IMR-90 (cell line): Measurements from ENCODE around the gene ELP2. TPM values are rescaled to one million over a fixed set of nuclear protein-coding genes. Genes with fewer than 3 reads are reported as not detected.

ENCODE experiments used
- ATAC-seq: fragments of 200-7000 bp; cut with Tn5 transposase; 2 replicates; pipeline ENCODE4 v1.9.1; 2020; ENCODE audit warnings: low read depth, mild to moderate bottlenecking, moderate library complexity
- BruUV-seq: library from RNA; stranded (reverse); fragments of 400-500 nt; replicated peaks from 2 replicates; lab custom pipeline; 2021; lab: Mats Ljungman, UMichigan
- CTCF ChIA-PET: fragments of 300-600 bp; formaldehyde crosslinking; extraction: SDS; loops from one replicate; lab custom pipeline; 2021; ENCODE audit warnings: antibody characterized with exemption; lab: Yijun Ruan, JAX
- POLR2A ChIA-PET: fragments of 300-600 bp; sonication (Branson Sonifier 250); formaldehyde crosslinking; loops from one replicate; lab custom pipeline; 2022; ENCODE audit warnings: antibody characterized with exemption; ENCODE audit not compliant: unreplicated experiment; lab: Charles Lee
- DNase-seq: peaks from one replicate; pipeline ENCODE4 v3.0.0; 2013
- H2AFZ ChIP-seq: replicated peaks from 2 replicates; pipeline ENCODE3; 2013; ENCODE audit warnings: low read length, mild to moderate bottlenecking; ENCODE audit not compliant: poor library complexity
- H2AK5ac ChIP-seq: 2 replicates; pipeline ENCODE4 v1.6.1; 2013; ENCODE audit warnings: low read depth, low read length, inconsistent platforms
- H2AK9ac ChIP-seq: replicated peaks from 2 replicates; pipeline ENCODE3; 2013; ENCODE audit warnings: mild to moderate bottlenecking, low read depth, low read length, moderate library complexity; ENCODE audit not compliant: poor library complexity
- H2BK120ac ChIP-seq: 2 replicates; pipeline ENCODE4 v1.6.1; 2013; ENCODE audit warnings: low read depth, low read length, inconsistent platforms
- H2BK15ac ChIP-seq: 3 replicates; pipeline ENCODE4 v1.6.1; 2013; ENCODE audit warnings: low read depth, low read length, inconsistent platforms
- H2BK20ac ChIP-seq: 2 replicates; pipeline ENCODE4 v1.6.1; 2013; ENCODE audit warnings: low read depth, mild to moderate bottlenecking, inconsistent platforms, low read length, moderate library complexity
- H2BK5ac ChIP-seq: 2 replicates; pipeline ENCODE4 v1.6.1; 2013; ENCODE audit warnings: mild to moderate bottlenecking, low read depth, low read length, inconsistent platforms; ENCODE audit not compliant: poor library complexity, severe bottlenecking
- H3K14ac ChIP-seq: replicated peaks from 2 replicates; pipeline ENCODE4 v1.6.1; 2013; ENCODE audit warnings: low read depth, low read length, inconsistent platforms
- H3K18ac ChIP-seq: 2 replicates; pipeline ENCODE4 v1.6.1; 2013; ENCODE audit warnings: low read depth, low read length, control low read depth
- H3K23ac ChIP-seq: 2 replicates; pipeline ENCODE4 v1.6.1; 2013; ENCODE audit warnings: low read depth, low read length, inconsistent platforms
- H3K27ac ChIP-seq: 2 replicates; pipeline ENCODE4 v1.5.1; 2013; ENCODE audit warnings: mild to moderate bottlenecking, control low read depth, low read length; ENCODE audit not compliant: insufficient read depth
- H3K27me3 ChIP-seq: 2 replicates; pipeline ENCODE4 v1.6.1; 2013; ENCODE audit warnings: low read length; ENCODE audit not compliant: control insufficient read depth, insufficient read depth
- H3K36me3 ChIP-seq: 2 replicates; pipeline ENCODE4 v1.6.1; 2013; ENCODE audit warnings: low read length, mixed read lengths; ENCODE audit not compliant: control insufficient read depth, insufficient read depth
- H3K4ac ChIP-seq: 2 replicates; pipeline ENCODE4 v1.6.1; 2013; ENCODE audit warnings: low read depth, low read length, inconsistent platforms
- H3K4me1 ChIP-seq: 2 replicates; pipeline ENCODE4 v1.6.1; 2013; ENCODE audit warnings: low read length, mixed read lengths; ENCODE audit not compliant: control insufficient read depth, insufficient read depth
- H3K4me2 ChIP-seq: 2 replicates; pipeline ENCODE4 v1.6.1; 2013; ENCODE audit warnings: low read depth, mild to moderate bottlenecking, control low read depth, low read length, moderate library complexity
- H3K4me3 ChIP-seq: 2 replicates; pipeline ENCODE4 v1.5.1; 2013; ENCODE audit warnings: low read depth, mild to moderate bottlenecking, control low read depth, low read length, moderate library complexity; ENCODE audit not compliant: insufficient read depth
- H3K56ac ChIP-seq: 2 replicates; pipeline ENCODE4 v1.6.1; 2013; ENCODE audit warnings: low read length, inconsistent platforms; ENCODE audit not compliant: insufficient read depth; ENCODE audit errors: extremely low read depth
- H3K79me1 ChIP-seq, 2 experiments: 2 replicates each; pipeline ENCODE4 v1.6.1; 2013; ENCODE audit warnings: low read length in 2 of 2, inconsistent platforms in 1 of 2, low read depth in 1 of 2
- H3K9ac ChIP-seq: 2 replicates; pipeline ENCODE4 v1.6.1; 2013; ENCODE audit warnings: low read depth, low read length, control low read depth
- H3K9me1 ChIP-seq: 2 replicates; pipeline ENCODE4 v1.6.1; 2013; ENCODE audit warnings: low read length, inconsistent platforms; ENCODE audit not compliant: insufficient read depth
- H3K9me3 ChIP-seq: 2 replicates; pipeline ENCODE4 v1.6.1; 2013; ENCODE audit warnings: low read length; ENCODE audit not compliant: control insufficient read depth, insufficient read depth
- H4K20me1 ChIP-seq: 2 replicates; pipeline ENCODE4 v1.6.1; 2013; ENCODE audit warnings: low read length, inconsistent platforms; ENCODE audit not compliant: insufficient read depth
- H4K5ac ChIP-seq: 2 replicates; pipeline ENCODE4 v1.6.1; 2013; ENCODE audit warnings: mild to moderate bottlenecking, low read depth, low read length, control low read depth
- H4K8ac ChIP-seq, 2 experiments: 2 replicates each; pipeline ENCODE4 v1.6.1; 2013; ENCODE audit warnings: low read depth in 2 of 2, low read length in 2 of 2, control low read depth in 1 of 2, inconsistent platforms in 1 of 2
- H4K91ac ChIP-seq: 2 replicates; pipeline ENCODE4 v1.6.1; 2013; ENCODE audit warnings: low read depth, low read length, inconsistent platforms; ENCODE audit not compliant: insufficient read depth
- CEBPB ChIP-seq: IDR thresholded peaks from 2 replicates; pipeline ENCODE4 v1.6.1; 2012; ENCODE audit warnings: low read depth, low read length, improper control_type of control experiment
- FOS ChIP-seq: fragments of 150-350 bp; IDR thresholded peaks from 2 replicates; pipeline ENCODE4 v1.6.1; 2016; ENCODE audit warnings: low read depth, low read length
- MAFK ChIP-seq: IDR thresholded peaks from 2 replicates; pipeline ENCODE4 v1.6.1; 2012; ENCODE audit warnings: low read depth, low read length, improper control_type of control experiment
- POLR2A ChIP-seq: IDR thresholded peaks from 2 replicates; pipeline ENCODE4 v1.6.1; 2012; ENCODE audit warnings: mild to moderate bottlenecking, low read depth, low read length
- RAD21 ChIP-seq: IDR thresholded peaks from 2 replicates; pipeline ENCODE4 v1.6.1; 2012; ENCODE audit warnings: low read length, improper control_type of control experiment
- WGBS, 2 experiments: methylation state at CpG; one replicate each; pipeline versions ENCODE4 v1.1.5 to v1.1.7; 2013; ENCODE audit warnings: missing lambda C conversion rate in 2 of 2; ENCODE audit not compliant: insufficient read length in 1 of 2; ENCODE audit errors: extremely low coverage in 2 of 2; 5-methylcytosine and 5-hydroxymethylcytosine counted together
- dilution Hi-C: fragments of 300-500 bp; cut with HindIII; formaldehyde crosslinking; loops from one replicate; pipeline ENCODE4 v1.14.3; 2018; ENCODE audit warnings: low sequenced_read_pairs; ENCODE audit not compliant: unreplicated experiment
- in situ Hi-C: fragments of 300-500 bp; cut with MboI; formaldehyde crosslinking; loops from 3 replicates; pipeline ENCODE4 v1.14.3; 2019; ENCODE audit warnings: low sequenced_read_pairs, inconsistent platforms, mixed read lengths
- intact Hi-C: fragments of 100-400 bp; cut with micrococcal nuclease; formaldehyde crosslinking; loops from 2 replicates; pipeline ENCODE4 v1.10.0; 2022
- polyA plus RNA-seq, 3 experiments: library from polyadenylated mRNA; depleted of rRNA; stranded (reverse); fragments of >200 nt; gene quantifications; 2 replicates each; pipeline ENCODE4 v1.2.3, GENCODE V29; 2012; ENCODE audit warnings: low replicate concordance in 1 of 3
- total RNA-seq: library from RNA; depleted of rRNA; stranded (reverse); fragments of >200 nt; gene quantifications from 2 replicates; pipeline ENCODE4 v1.2.3, GENCODE V29; 2012
- TF ChIP-seq, protein P1 (sequence below): fragments of 150-350 bp; IDR thresholded peaks from 2 replicates; pipeline ENCODE4 v1.6.1; 2016; ENCODE audit warnings: low read depth, mild to moderate bottlenecking, low read length, moderate library complexity, borderline replicate concordance
- TF ChIP-seq, protein P2 (sequence below): fragments of 150-350 bp; IDR thresholded peaks from 2 replicates; pipeline ENCODE4 v1.6.1; 2017; ENCODE audit warnings: mild to moderate bottlenecking, antibody characterized with exemption, low read length, low read depth
- TF ChIP-seq, protein P3 (sequence below): conservative IDR thresholded peaks from 2 replicates; pipeline ENCODE4 v1.5.1; 2012; ENCODE audit warnings: mild to moderate bottlenecking, low read depth, low read length, improper control_type of control experiment

The ELP2 gene
- total and polyA plus RNA-seq, 2 of the 4 experiments (the other 2 are of a cell fraction), result 48.1 to 161 TPM

DNA sequence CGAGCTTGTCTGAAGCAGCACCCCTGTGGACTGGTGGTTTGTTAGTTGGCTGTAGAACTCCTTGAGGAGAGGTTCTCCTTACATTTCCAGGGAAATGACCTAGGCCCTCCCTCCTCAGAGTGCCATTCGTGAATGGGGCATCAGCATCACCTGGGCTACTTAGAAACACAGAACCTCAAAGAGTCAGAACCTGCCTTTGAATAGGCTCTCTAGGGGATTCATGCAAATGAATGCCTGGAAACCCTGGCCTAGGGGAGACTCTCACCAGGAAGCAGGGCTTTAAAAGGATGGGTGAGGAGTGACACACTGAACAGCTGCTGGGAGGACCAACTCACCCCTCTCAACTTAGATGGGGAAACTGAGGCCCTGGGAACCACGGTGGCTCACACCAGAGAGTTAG lies 55.5 kb downstream of the ELP2 start:
- no peak overlapping the region for H2AK5ac ChIP-seq
- no peak overlapping the region for H4K91ac ChIP-seq
- dilution Hi-C loops (no loop called here), in situ Hi-C loops (no loop called here), intact Hi-C loops (no loop called here)
- no peak overlapping the region for H3K4me3 ChIP-seq
- WGBS, 2 experiments, result 80% methylated on average over 1 of the region's 3 CpGs; no CpG with 5 or more reads in 1 of the 2 experiments
- H3K9me3 ChIP-seq, result no peaks in the 10 kb centered on the region
- H3K4me1 ChIP-seq, result peaks cover 19% of the 10 kb centered on the region; the same call in 1 of the 2 replicates
- no peak for ATAC-seq
- TF ChIP-seq FOS (no peak), CEBPB (no peak), MAFK (no peak), POLR2A (no peak), RAD21 (no peak)
- TF ChIP-seq, protein P1, sequence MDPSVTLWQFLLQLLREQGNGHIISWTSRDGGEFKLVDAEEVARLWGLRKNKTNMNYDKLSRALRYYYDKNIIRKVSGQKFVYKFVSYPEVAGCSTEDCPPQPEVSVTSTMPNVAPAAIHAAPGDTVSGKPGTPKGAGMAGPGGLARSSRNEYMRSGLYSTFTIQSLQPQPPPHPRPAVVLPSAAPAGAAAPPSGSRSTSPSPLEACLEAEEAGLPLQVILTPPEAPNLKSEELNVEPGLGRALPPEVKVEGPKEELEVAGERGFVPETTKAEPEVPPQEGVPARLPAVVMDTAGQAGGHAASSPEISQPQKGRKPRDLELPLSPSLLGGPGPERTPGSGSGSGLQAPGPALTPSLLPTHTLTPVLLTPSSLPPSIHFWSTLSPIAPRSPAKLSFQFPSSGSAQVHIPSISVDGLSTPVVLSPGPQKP, result no peak
- TF ChIP-seq, protein P2, sequence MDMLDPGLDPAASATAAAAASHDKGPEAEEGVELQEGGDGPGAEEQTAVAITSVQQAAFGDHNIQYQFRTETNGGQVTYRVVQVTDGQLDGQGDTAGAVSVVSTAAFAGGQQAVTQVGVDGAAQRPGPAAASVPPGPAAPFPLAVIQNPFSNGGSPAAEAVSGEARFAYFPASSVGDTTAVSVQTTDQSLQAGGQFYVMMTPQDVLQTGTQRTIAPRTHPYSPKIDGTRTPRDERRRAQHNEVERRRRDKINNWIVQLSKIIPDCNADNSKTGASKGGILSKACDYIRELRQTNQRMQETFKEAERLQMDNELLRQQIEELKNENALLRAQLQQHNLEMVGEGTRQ, result no peak
- TF ChIP-seq, protein P3, sequence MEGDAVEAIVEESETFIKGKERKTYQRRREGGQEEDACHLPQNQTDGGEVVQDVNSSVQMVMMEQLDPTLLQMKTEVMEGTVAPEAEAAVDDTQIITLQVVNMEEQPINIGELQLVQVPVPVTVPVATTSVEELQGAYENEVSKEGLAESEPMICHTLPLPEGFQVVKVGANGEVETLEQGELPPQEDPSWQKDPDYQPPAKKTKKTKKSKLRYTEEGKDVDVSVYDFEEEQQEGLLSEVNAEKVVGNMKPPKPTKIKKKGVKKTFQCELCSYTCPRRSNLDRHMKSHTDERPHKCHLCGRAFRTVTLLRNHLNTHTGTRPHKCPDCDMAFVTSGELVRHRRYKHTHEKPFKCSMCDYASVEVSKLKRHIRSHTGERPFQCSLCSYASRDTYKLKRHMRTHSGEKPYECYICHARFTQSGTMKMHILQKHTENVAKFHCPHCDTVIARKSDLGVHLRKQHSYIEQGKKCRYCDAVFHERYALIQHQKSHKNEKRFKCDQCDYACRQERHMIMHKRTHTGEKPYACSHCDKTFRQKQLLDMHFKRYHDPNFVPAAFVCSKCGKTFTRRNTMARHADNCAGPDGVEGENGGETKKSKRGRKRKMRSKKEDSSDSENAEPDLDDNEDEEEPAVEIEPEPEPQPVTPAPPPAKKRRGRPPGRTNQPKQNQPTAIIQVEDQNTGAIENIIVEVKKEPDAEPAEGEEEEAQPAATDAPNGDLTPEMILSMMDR, result no peak
- no peak overlapping the region for H4K5ac ChIP-seq
- peaks cover 7 to 23% of the 10 kb centered on the region in 2 experiments; a peak in 3 of 4 replicates for H3K79me1 ChIP-seq
- H3K36me3 ChIP-seq, result no peaks in the 10 kb centered on the region
- no peak overlapping the region for H2AFZ ChIP-seq
- BruUV-seq, result no TSS peak
- no peak overlapping the region for H2AK9ac ChIP-seq
- no peak overlapping the region for H2BK120ac ChIP-seq
- H2BK15ac ChIP-seq, result no peak overlapping the region
- H3K4ac ChIP-seq, result no peak overlapping the region
- H2BK20ac ChIP-seq, result no peak overlapping the region
- no peaks in the 10 kb centered on the region for H3K27me3 ChIP-seq
- H2BK5ac ChIP-seq, result no peak overlapping the region
- H3K9me1 ChIP-seq, result peaks cover 13% of the 10 kb centered on the region; the same call in 1 of the 2 replicates
- H3K4me2 ChIP-seq, result no peak overlapping the region
- H4K20me1 ChIP-seq, result no peaks in the 10 kb centered on the region
- H3K18ac ChIP-seq, result no peak overlapping the region
- H3K27ac ChIP-seq, result no peak overlapping the region
- H3K9ac ChIP-seq, result no peak overlapping the region
- no peak overlapping the region for H3K56ac ChIP-seq
- no peak overlapping the region for H4K8ac ChIP-seq
- ChIA-PET CTCF (no interaction called here), POLR2A (no interaction called here)
- H3K23ac ChIP-seq, result no peak overlapping the region
- no peak for DNase-seq
- no peak overlapping the region for H3K14ac ChIP-seq
